ENCODE measurements around the gene ILF2. TPM values are rescaled to one million over a fixed set of nuclear protein-coding genes. Genes with fewer than 3 reads are reported as not detected.
"Not testable (repeated sequence)": the region's sequence is repeated elsewhere in the genome, so short reads cannot be mapped to it uniquely, and the experiment has no call there.

The ILF2 gene
- 10 to 100 TPM; 66.9 to 85.0 (median 70.2) TPM for total RNA-seq
- 45.6 TPM for polyA plus RNA-seq
- long read RNA-seq, donor 1, transcript ILF2-201 (14 exons, 1,659 nt), result major isoform, 72 of 75 reads
- long read RNA-seq, donor 1, partial matches to known transcripts, result 1 of 75 reads
- long read RNA-seq, donor 1, other reads (novel, unspliced or antisense), result 2 of 75 reads
- long read RNA-seq, donor 2, transcript ILF2-201 (14 exons, 1,659 nt), result major isoform, 48 of 56 reads
- long read RNA-seq, donor 2, partial matches to known transcripts, result 2 of 56 reads
- long read RNA-seq, donor 2, other reads (novel, unspliced or antisense), result 6 of 56 reads
- long read RNA-seq, donor 3, transcript ILF2-201 (14 exons, 1,659 nt), result major isoform, 248 of 271 reads
- long read RNA-seq, donor 3, partial matches to known transcripts, result 12 of 271 reads
- long read RNA-seq, donor 3, other reads (novel, unspliced or antisense), result 10 of 271 reads
- long read RNA-seq, donor 4, transcript ILF2-201 (14 exons, 1,659 nt), result major isoform, 37 of 38 reads
- long read RNA-seq, donor 4, partial matches to known transcripts, result 0 of 38 reads
- long read RNA-seq, donor 4, other reads (novel, unspliced or antisense), result 1 of 38 reads

DNA sequence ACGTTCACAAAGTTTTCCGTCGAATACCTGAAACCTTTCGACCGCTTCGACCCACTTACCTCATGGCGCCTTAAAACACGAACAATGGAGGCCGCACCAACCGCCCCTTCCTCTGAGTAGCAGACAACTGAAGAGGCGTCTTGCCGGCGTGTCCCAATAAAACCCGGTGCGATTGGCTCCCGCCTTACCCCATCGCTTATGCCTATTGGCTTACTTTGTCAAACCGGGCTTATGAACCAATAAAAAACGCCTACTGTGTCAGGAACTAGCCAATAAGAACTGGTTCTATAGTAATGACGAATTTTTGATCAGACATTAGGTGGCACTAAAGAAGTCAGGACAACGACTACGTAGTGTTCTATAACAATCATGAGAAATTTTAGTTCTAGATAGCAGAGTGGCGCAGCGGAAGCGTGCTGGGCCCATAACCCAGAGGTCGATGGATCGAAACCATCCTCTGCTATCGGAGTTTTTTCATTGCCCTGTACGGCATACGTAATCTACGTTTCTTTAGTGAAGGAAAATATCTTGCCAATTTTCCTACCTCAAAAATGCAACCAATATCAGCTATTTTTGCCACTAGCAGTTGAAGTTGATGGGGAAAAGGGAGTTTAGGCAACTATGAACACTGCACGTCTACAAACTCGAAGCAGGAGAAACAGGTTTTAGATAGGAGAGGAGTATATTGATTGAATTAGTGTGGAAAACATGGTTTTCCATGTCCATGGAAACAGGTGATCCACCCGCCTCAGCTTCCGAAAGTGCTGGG, at the start of gene ILF2:
TSS of gene ILF2 (minus strand) at position 135 of the 769 bp plus-strand sequence. CDS start at position 64, 71 bp downstream.
- peak within 1 kb of the TSS; percentile 90 for H3K27ac ChIP-seq (ENCODE audit: low read length)
- DNase-seq (peak; percentile 98 to 99 (median 99)), ATAC-seq (peak; percentile 97)
- under 1% methylated on average over 35 of the region's 35 CpGs for WGBS
- H3K4me1 ChIP-seq (ENCODE audit: control insufficient read depth, insufficient read depth, low read length), result no peaks in the 10 kb centered on the region
- peak within 1 kb of the TSS; percentile 97 for H3K4me3 ChIP-seq (ENCODE audit: low read length)
- H3K27me3 ChIP-seq (ENCODE audit: control insufficient read depth, insufficient read depth), result no peaks in the 10 kb centered on the region
- no peaks in the 10 kb centered on the region for H3K9me3 ChIP-seq (ENCODE audit: control insufficient read depth, low read length)
- intact Hi-C loops (cut with DNase I), result loop anchor here in 2 of 4 donors (10.0 kb wide), 1 partner anchor 314 kb away; the partner anchor contains the start of gene RAB13 (in 2 of the 2)

DNA sequence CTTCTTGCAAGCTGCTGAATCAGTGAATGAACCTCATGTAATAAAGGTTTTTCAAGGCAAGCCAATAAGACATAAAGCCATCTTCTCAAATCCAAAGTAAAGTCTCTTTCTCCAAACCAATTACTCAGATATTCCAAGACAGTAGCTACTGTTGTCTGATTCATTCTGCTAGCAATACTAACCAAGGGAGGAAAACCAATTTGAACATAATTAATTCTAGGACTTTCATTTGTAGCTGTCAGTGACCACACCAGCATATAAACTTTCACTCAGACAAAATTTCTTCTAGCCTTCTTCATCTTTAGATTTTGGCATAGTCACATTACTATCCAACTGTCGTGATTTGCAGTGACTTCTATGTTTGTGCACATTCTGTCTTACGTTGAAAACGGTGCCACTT, 46.5 kb upstream of the ILF2 start:
- H3K4me3 ChIP-seq (ENCODE audit: low read length), result no peak overlapping the region
- H3K27ac ChIP-seq (ENCODE audit: low read length), result no peak overlapping the region
- WGBS, result 87% methylated on average over 3 of the region's 3 CpGs
- no peaks in the 10 kb centered on the region for H3K27me3 ChIP-seq (ENCODE audit: control insufficient read depth, insufficient read depth)
- intact Hi-C loops (cut with DNase I), result no loop called here
- no peaks in the 10 kb centered on the region for H3K9me3 ChIP-seq (ENCODE audit: control insufficient read depth, low read length)
- DNase-seq, result no peak
- ATAC-seq, result no peak
- no peaks in the 10 kb centered on the region for H3K4me1 ChIP-seq (ENCODE audit: control insufficient read depth, insufficient read depth, low read length)

- H3K27ac ChIP-seq (ENCODE audit: low read length); H3K27me3 ChIP-seq (ENCODE audit: control insufficient read depth, insufficient read depth); intact Hi-C loops (cut with DNase I); DNase-seq; H3K9me3 ChIP-seq (ENCODE audit: control insufficient read depth, low read length); H3K4me3 ChIP-seq (ENCODE audit: low read length); H3K4me1 ChIP-seq (ENCODE audit: control insufficient read depth, insufficient read depth, low read length); ATAC-seq: not testable (repeated sequence)
- WGBS, result 84% methylated on average over 5 of the region's 5 CpGs
These were observed 45.4 kb upstream of the ILF2 start for GRCh38 chr1:153716211-153716610.

GRCh38 chr1:153711026-153711425, 40.2 kb upstream of the ILF2 start:
- Histone ChIP-seq H3K9me3 (ENCODE audit: control insufficient read depth, low read length) (no peaks in the 10 kb centered on the region), H3K4me1 (ENCODE audit: control insufficient read depth, insufficient read depth, low read length) (no peaks in the 10 kb centered on the region), H3K27me3 (ENCODE audit: control insufficient read depth, insufficient read depth) (no peaks in the 10 kb centered on the region), H3K27ac (ENCODE audit: low read length) (no peak overlapping the region), H3K4me3 (ENCODE audit: low read length) (no peak overlapping the region)
- WGBS, result 68% methylated on average over 7 of the region's 7 CpGs
- no peak for DNase-seq
- intact Hi-C loops (cut with DNase I), result no loop called here
- no peak for ATAC-seq

DNA sequence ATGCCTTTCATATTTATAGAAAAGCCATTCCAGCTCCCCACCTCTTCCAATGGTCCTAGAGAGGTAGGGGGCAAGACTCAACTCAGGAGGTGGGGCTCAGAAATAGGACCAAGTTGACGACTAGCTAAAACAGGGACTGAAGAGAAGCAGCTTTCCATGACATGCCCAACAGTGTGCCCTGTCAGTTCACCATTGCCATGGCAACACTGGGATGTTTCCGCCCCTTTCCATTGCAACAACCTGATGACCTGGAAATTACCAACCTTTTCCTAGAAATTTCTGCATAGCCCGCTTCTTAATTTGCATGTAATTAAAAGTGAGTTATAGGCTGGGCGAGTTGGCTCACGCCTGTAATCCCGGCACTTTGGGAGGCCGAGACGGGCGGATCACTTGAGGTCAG, 34.7 kb upstream of the ILF2 start:
- Histone ChIP-seq H3K4me1 (ENCODE audit: control insufficient read depth, insufficient read depth, low read length) (no peaks in the 10 kb centered on the region), H3K4me3 (ENCODE audit: low read length) (no peak overlapping the region), H3K9me3 (ENCODE audit: control insufficient read depth, low read length) (no peaks in the 10 kb centered on the region), H3K27ac (ENCODE audit: low read length) (no peak overlapping the region), H3K27me3 (ENCODE audit: control insufficient read depth, insufficient read depth) (no peaks in the 10 kb centered on the region)
- intact Hi-C loops (cut with DNase I), result no loop called here
- DNase-seq (no peak), ATAC-seq (no peak)
- WGBS, result 95% methylated on average over 9 of the region's 9 CpGs

- Histone ChIP-seq H3K27ac (ENCODE audit: low read length) (no peak overlapping the region), H3K27me3 (ENCODE audit: control insufficient read depth, insufficient read depth) (no peaks in the 10 kb centered on the region), H3K4me1 (ENCODE audit: control insufficient read depth, insufficient read depth, low read length) (peaks cover 11% of the 10 kb centered on the region), H3K9me3 (ENCODE audit: control insufficient read depth, low read length) (no peaks in the 10 kb centered on the region), H3K4me3 (ENCODE audit: low read length) (no peak overlapping the region)
- intact Hi-C loops (cut with DNase I), result no loop called here
- no peak for ATAC-seq
- 91% methylated on average over 6 of the region's 6 CpGs for whole genome bisulfite sequencing
- DNase-seq, result no peak
These were observed 29.0 kb upstream of the ILF2 start for GRCh38 chr1:153699768-153700167.

DNA sequence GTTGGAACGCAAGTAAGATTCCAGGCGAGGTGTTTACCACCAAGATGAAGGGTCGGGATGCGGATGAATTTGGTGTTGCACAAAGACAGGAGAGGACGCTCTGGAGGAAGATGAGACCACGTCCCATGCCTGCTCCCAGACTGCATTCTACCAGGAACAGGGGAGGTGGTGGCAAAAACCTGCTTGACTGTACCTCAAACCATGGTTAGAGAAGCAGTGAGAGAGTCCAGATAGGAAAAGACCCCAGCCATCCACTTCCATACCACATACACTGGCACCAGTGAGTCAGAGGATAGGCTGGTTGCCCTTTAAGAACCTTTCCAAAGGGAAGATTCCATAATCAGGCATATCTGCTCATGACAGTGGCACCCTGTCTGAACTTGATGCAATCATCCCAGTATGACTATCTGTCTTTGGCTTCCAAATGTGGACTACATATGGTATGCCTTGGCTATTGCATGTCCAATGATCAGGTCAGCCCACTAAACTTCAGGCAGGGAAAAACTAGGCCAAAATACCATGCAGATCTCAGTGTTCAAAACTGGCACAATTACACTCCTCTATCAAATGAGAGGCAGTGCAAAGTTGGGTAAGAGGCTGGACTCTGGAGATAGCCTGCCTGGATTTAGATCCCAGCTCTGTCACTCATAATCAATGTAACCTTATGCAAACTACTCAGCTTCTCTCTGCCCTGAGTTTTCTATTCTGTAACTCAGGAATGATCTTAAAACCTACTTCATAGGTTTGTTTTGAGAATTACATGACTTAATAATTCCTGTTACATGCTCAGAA, 28.3 kb upstream of the ILF2 start:
- ATAC-seq, result no peak
- no peaks in the 10 kb centered on the region for H3K9me3 ChIP-seq (ENCODE audit: control insufficient read depth, low read length)
- intact Hi-C loops (cut with DNase I), result no loop called here
- peak overlapping the region; percentile 97 for H3K27ac ChIP-seq (ENCODE audit: low read length)
- WGBS, result 79% methylated on average over 6 of the region's 6 CpGs
- no peak overlapping the region for H3K4me3 ChIP-seq (ENCODE audit: low read length)
- H3K4me1 ChIP-seq (ENCODE audit: control insufficient read depth, insufficient read depth, low read length), result peaks cover 11% of the 10 kb centered on the region
- no peak for DNase-seq
- no peaks in the 10 kb centered on the region for H3K27me3 ChIP-seq (ENCODE audit: control insufficient read depth, insufficient read depth)

DNA sequence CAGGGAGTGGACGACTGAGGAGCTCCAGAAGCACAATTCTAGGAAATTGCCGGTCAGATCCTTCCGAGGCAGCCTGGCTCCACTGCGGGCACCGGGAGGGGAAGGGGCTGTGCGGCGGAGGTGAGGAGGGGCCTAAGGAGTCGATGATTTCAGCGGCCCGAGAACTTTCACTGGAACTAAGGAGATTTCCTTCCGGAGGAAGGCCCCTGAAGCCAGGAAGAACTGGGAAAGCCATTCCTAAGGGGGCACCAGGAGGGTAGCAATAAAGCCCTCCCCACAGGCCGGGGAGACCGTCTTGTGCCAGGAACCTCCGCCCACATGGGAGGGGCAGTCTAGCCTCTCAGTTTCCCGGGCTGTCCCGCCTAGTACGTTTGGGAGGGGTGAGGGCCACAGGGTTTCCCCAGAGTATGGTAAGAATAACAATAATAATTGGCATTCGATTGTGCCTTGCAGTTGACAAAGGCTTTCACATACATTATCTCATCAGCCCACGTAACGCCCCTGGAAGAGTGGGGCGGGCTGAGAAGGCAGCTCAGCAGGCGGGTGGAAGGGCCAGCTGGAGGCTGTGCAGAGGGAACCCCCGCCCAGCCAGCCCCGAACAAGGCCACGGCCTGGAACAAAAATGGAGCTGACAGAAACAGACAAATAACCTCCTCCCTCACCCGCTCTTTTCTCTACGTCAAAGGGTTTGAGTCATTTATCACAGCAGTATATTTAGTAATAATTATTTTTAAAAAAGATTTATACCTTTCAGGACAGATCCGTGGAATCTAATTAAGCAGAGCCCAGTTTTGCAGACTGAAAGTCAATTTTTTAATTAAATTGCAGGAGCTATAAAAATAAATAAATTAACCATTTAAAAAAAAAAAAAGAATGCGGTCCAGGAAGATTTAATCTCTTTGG, 27.5 kb upstream of the ILF2 start:
- Histone ChIP-seq H3K4me3 (ENCODE audit: low read length) (no peak overlapping the region), H3K27ac (ENCODE audit: low read length) (peak overlapping the region; percentile 97), H3K27me3 (ENCODE audit: control insufficient read depth, insufficient read depth) (no peaks in the 10 kb centered on the region), H3K9me3 (ENCODE audit: control insufficient read depth, low read length) (no peaks in the 10 kb centered on the region), H3K4me1 (ENCODE audit: control insufficient read depth, insufficient read depth, low read length) (peaks cover 11% of the 10 kb centered on the region)
- WGBS, result 24% methylated on average over 29 of the region's 29 CpGs
- ATAC-seq (peak; percentile 94 to 95), DNase-seq (peak; percentile 94 to 95 (median 94))
- intact Hi-C loops (cut with DNase I), result no loop called here

DNA sequence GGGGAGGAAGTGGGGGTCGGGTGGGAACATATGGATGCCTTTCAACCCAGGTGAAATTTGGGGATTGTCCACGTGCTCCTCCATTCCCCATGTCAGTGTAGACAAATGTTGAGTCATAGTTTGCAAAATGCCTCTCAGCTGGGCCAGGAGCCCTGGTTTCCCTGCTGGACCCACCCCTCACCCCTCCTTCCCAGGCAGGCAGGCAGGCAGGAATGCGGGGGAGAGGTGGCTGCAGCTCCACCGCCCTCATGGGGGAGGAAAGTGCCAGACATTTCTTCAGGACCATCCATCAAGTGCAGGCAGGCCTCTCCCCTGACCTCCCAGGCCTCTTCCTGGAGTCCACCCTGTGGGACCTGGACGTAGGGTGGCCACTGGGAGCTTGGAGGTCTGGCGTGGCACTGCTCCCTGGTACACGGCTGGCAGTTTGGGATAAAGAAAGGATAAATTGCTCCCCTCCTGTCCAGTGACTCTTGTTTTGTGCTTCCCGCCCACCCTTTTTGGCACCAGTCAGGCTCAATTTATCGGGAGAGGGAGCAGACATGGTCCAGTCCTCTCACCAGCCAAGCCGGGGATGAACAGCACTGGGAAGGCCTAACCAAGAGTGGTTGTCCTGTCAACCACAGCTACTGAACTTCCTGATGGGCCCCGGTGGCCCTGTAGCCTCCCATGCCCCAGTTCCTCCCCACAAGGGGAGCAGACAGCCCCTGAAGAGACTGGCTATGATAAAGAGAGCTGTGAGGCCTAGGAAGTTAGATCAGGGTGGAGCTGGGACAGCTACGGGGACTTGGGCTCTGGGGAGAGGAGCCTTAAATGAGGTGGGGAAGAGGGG, 26.6 kb upstream of the ILF2 start:
- no peaks in the 10 kb centered on the region for H3K9me3 ChIP-seq (ENCODE audit: control insufficient read depth, low read length)
- DNase-seq (peak; percentile 77 to 89 (median 87)), ATAC-seq (peak; percentile 65 to 69)
- WGBS, result 50% methylated on average over 12 of the region's 12 CpGs
- peaks cover 11% of the 10 kb centered on the region for H3K4me1 ChIP-seq (ENCODE audit: control insufficient read depth, insufficient read depth, low read length)
- no peaks in the 10 kb centered on the region for H3K27me3 ChIP-seq (ENCODE audit: control insufficient read depth, insufficient read depth)
- H3K4me3 ChIP-seq (ENCODE audit: low read length), result no peak overlapping the region
- intact Hi-C loops (cut with DNase I), result no loop called here
- peak overlapping the region; percentile 97 for H3K27ac ChIP-seq (ENCODE audit: low read length)

All from right cardiac atrium (tissue), 5 donors.